ENCODE results near the gene MDC1. TPM values are rescaled to one million over a fixed set of nuclear protein-coding genes. Genes with fewer than 3 reads are reported as not detected.

Gene MDC1, protein sequence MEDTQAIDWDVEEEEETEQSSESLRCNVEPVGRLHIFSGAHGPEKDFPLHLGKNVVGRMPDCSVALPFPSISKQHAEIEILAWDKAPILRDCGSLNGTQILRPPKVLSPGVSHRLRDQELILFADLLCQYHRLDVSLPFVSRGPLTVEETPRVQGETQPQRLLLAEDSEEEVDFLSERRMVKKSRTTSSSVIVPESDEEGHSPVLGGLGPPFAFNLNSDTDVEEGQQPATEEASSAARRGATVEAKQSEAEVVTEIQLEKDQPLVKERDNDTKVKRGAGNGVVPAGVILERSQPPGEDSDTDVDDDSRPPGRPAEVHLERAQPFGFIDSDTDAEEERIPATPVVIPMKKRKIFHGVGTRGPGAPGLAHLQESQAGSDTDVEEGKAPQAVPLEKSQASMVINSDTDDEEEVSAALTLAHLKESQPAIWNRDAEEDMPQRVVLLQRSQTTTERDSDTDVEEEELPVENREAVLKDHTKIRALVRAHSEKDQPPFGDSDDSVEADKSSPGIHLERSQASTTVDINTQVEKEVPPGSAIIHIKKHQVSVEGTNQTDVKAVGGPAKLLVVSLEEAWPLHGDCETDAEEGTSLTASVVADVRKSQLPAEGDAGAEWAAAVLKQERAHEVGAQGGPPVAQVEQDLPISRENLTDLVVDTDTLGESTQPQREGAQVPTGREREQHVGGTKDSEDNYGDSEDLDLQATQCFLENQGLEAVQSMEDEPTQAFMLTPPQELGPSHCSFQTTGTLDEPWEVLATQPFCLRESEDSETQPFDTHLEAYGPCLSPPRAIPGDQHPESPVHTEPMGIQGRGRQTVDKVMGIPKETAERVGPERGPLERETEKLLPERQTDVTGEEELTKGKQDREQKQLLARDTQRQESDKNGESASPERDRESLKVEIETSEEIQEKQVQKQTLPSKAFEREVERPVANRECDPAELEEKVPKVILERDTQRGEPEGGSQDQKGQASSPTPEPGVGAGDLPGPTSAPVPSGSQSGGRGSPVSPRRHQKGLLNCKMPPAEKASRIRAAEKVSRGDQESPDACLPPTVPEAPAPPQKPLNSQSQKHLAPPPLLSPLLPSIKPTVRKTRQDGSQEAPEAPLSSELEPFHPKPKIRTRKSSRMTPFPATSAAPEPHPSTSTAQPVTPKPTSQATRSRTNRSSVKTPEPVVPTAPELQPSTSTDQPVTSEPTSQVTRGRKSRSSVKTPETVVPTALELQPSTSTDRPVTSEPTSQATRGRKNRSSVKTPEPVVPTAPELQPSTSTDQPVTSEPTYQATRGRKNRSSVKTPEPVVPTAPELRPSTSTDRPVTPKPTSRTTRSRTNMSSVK (N-terminal part only)
- 9.8 and 11.6 TPM in 2 replicates for total RNA-seq

DNA sequence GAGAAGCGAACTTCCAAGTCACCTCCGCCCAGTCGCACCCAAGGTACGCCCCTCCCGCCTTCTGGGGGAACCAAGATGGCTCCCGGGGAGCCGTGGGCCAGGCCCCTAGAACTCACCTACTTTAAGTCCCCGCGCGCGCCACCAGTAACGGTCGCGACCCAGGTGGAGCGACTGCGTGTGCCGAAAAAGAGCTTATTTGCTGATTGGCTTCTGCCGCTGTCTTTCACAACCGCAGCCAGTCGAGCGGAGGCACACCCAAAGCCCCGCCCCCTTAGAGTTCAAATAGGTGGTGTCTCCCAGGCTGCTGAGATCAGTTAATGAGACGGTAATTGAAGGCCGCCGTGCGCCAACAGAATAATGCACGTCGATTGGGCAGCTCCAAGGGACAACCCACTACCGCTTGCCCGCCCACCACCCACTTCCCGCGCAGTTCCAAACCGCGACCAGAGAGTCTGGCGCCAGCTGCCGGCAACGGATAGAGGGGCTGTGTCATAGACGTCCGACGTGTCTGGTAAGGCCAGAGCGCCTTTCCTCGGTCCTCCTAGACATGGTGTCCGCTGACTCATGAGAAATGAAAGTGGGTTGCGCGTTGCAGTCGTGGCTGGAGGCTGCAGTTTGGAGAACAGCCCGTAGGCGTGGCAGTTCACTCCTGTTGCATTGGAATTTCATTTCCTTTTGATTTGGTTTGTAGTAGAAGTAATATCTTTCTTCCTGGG, at the start of gene MDC1:
MDC1 (minus strand) TSS at position 153 of the 716 bp plus-strand sequence. CDS start 2,106 bp downstream, outside the sequence.

DNA sequence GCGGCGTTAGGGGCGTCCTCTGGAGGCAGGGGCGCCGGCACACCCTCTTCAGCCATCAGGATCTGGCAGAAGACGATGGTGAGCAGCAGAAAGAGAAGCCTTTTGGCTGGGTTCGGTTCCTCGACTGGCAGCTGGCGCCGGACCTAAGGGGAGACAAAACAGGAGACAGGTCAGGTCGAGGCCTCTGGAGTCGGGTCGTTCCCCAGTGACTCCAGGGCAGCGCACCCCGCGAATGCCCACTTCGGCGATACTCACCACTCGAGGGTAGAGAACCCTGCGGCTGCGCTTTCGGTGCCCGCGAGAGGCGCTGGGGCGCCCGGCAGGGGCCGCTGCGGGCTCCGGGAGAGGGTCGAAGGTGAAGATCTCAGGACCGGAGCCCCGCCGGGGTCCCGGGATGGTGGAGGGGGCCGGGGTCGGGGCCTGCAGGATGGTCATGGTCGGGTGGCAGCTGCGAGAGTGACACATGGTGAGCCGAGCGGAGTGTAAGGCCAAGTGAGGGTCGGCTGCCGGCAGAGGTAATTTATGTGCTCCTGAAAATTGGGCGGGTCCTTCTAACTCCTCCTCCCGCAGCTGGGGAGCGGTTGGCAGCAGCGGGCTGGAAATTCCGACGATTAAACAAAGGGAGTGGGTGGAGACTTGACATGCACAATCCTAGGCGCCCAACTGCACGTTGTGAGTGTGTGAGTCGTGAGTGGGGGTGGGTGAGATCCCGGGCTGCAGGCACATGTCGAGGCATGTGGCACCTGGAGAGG, 27.1 kb upstream of the MDC1 start, which contains the start of gene IER3:
IER3 (minus strand) TSS at position 494 of the 752 bp plus-strand sequence; CDS start at position 465, 29 bp downstream.

DNA sequence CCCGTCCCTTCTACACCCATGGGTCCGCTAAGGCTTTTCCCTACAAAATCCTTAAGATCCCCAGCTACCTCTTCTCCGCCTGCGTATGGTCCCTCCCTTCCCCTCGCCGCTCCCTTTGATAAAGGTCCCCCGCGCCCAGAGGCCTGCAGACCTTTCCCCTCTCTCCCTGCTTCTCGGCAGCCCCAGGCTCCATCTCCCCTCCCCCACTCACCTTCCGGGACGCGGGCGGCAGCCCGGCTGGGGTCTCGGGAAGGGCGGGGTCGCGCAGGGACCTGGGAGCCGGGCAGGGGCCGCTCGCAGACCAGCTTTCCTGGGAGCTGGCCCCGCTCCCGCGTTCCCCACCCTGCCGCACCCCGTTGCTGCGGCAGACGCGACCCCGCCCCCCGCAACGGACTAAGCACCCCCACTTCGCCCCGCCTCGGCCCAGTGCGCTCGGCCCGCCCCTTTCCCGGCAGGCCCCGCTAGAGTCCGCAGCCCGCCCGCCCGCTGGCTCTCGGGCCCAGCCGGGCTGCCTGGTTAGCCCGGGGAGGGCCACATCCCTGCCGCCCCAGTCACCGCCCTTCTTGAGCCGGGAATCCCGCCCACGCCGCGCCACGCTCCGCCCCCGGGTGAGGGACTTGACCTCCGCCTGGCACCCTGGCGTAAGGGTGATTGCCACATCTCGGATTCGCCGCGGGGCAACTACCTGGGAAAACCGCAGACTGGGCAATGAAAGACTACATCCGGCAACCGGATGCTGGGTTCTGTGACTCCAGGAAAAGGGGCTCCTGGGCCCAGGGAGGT, 25.4 kb upstream of the MDC1 start, which contains the start of gene FLOT1:
FLOT1 (minus strand) TSS at position 372 of the 783 bp plus-strand sequence. CDS start 498 bp downstream, outside the sequence.

DNA sequence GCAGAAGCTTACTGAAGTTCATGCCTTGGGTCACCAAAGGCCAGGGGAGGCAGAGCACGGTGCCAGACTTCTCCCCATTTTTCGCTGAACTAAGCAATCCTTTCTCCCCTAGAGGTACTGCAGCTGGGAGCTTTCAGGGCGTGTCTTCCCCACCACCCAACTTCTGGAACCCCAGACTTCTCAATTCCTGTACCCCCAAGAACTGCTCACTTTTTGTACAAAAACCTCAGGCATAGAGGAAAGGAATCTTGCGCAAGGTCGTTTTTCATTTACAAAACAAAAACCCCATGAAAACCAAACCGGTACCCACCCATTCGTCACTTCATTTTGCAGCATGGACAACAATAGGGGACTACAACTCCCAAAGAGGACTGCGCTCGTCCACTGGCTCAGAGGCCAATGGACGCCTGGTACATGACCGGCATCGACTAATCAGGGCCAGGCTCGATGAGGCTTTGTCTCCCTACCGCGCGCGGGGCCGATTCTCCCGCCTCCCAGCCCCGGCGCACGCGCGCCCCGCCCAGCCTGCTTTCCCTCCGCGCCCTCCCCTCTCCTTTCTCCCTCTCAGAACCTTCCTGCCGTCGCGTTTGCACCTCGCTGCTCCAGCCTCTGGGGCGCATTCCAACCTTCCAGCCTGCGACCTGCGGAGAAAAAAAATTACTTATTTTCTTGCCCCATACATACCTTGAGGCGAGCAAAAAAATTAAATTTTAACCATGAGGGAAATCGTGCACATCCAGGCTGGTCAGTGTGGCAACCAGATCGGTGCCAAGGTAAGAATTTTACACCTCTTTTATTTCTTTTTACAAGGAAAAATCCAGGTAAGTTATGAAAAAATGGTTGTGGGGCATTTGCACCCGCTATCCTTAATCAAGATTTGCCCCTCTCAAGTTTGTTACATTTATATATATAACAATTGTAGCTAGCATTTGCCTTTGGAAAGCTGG, 3.0 kb upstream of the MDC1 start, which contains the start of gene TUBB:
TUBB (plus strand) TSS at position 562 of the 947 bp plus-strand sequence; CDS start at position 717, 155 bp downstream.

DNA sequence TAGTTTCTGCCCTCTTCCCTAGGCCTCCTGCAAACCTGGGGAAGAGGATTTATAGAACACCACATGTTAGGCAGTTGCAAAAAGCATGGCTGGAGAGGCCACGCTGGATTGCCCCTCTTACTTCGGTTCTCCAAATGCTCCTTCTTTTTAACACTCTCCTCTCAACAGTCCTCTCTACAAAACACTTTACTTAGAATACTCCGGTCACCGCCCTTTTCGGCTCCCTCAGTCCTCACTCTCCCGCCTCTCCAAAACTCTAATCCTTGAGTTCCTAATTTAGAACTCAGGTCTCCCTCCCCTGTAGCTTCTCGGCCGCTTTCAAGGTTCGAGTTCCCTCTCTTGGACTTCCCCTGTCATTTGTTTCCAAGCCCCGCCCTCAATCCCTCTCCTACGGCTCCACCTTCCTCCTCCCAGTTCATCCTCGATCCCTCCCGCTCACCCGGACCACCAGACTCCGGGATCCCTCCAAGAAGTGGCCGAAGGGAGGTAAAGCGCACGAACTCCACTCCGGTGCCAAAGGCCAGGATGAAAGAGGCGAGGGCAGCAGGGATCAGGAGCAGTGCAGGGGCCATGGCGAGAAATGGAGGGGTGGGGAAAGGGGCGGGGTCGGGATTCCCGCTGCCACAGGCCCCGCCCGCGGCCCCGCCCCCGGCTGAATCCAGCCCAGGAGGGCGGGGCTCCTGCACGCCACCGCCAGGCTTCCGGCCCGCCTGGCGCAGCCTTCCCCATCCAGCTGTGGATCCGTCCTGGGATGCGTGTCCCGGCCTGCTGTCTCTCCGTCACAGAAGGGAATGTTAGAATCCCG, 26.5 kb downstream of the MDC1 start, which contains the start of gene NRM:
NRM (minus strand) TSS at position 582 of the 805 bp plus-strand sequence; CDS start at position 572, 10 bp downstream.

DNA sequence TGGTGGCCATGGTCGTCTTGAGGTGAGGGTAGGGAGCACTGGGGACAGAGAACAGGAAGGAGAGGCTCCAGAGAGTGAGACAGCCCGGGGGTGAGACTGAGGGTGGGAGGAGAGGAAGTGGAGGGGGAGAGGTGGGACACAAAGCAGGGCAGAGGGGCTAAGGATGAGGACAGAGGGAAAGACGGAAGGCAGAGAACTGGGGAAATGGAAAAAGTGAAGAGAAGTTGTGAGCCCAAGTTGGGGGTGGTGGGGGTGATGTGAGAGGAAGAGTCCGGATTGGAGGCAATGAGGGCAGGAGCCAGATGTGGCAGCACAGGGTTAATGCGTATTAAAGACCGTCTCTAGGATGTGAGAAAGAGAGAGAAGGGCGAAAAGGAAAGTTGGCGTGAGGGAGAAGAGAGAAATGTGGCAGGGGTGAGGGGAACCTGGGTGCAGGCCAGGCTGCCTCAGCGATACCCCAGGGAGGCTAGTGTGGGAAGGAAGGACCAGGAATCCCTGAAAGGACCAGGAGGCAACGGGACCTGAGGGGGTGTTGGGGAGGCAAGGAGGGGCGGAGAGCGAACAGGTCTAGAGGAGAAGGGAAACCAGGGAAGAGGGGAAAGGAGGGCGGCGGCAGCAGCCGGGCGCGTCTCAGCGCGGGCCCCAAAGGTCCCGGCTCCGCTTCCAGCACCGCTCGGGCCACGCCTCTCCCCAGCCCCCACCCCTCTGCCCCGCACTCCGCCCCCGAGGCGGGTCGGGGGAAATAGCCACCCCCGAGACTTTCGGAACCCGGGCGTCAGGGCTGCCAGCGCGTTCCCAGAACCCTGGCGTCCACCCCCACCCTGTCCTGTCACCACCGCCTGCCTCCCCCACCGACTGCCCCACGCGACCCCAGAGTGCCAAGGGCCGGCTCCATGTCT, 30.8 kb downstream of the MDC1 start, which contains the start of gene PPP1R18:
PPP1R18 (minus strand) TSS at position 637 of the 899 bp plus-strand sequence; CDS start at position 10, 627 bp downstream.

DNA sequence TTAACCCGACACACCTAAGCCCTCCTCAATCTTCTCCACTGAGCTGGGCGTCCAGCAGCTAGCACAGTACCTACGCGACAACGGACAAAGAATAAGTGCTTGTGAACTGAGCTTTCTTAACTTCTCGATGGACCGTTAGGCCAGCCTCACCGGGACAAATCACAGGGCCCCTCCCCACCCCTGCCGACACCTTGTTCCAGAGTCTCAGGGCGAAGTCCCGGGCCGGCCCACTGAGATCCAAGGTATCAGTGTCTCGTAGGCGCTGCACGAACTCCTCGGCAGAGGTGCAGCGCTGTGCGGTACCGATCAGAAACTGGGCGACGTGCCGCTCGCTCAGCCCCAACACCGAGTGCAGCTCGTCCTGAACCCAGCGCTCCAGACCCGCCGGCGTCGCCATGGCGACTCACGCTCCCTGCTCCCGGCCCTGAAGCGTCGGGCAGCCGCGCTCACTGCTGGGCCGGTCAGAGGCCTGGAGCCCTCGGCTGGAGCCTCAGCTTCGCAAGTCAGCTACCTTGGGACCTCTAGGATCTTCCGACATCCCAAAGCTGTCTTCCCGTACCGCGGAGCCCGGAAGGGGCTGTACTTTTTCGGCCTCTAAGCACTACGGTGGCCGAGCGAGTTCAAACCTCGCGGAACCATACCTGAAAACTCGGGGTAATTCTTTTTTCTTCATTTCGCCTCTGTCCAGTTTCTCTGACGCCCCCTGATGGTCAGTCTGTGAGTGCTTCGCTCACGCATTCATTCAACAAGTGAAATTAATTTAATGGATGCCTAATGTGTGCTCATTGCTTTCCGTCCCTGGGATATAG, 44.4 kb downstream of the MDC1 start, which contains the start of gene DHX16:
DHX16 (minus strand) TSS at position 562 of the 809 bp plus-strand sequence; CDS start at position 397, 165 bp downstream.

Other genes with a start within 250 kb of the MDC1 start
- gene HLA-E, start 227.8 kb downstream of the MDC1 start, total RNA-seq = 92.2 and 93.1 TPM in 2 replicates
- 28.7 and 42.5 TPM in 2 replicates for gene GNL1, start 160.8 kb downstream of the MDC1 start, total RNA-seq
- 11.6 and 12.9 TPM in 2 replicates for gene PRR3, start 160.0 kb downstream of the MDC1 start, total RNA-seq
- gene ABCF1, start 145.8 kb downstream of the MDC1 start, total RNA-seq = 31.1 and 34.2 TPM in 2 replicates
- 19.8 and 24.0 TPM in 2 replicates for gene PPP1R10, start 100.0 kb downstream of the MDC1 start, total RNA-seq
- gene MRPS18B, start 99.4 kb downstream of the MDC1 start, total RNA-seq = 65.1 and 70.5 TPM in 2 replicates
- gene ATAT1, start 90.4 kb downstream of the MDC1 start, total RNA-seq = 4.5 and 6.4 TPM in 2 replicates
- 6.8 and 8.7 TPM in 2 replicates for gene C6orf136, start 70.1 kb downstream of the MDC1 start, total RNA-seq
- 25.1 and 29.6 TPM in 2 replicates for gene DHX16, start 44.3 kb downstream of the MDC1 start, total RNA-seq
- 58.6 and 62.5 TPM in 2 replicates for gene PPP1R18, start 30.6 kb downstream of the MDC1 start, total RNA-seq
- 21.0 and 24.1 TPM in 2 replicates for gene NRM, start 26.3 kb downstream of the MDC1 start, total RNA-seq
- 2,052 and 2,194 TPM in 2 replicates for gene TUBB, start 3.1 kb upstream of the MDC1 start, total RNA-seq
- gene FLOT1, start 25.4 kb upstream of the MDC1 start, total RNA-seq = 178 and 180 TPM in 2 replicates
- gene IER3, start 27.3 kb upstream of the MDC1 start, total RNA-seq = 56.9 and 75.8 TPM in 2 replicates
- gene DDR1, start 167.2 kb upstream of the MDC1 start, total RNA-seq = 12.3 and 13.1 TPM in 2 replicates
- 9.4 and 10.9 TPM in 2 replicates for gene GTF2H4, start 190.9 kb upstream of the MDC1 start, total RNA-seq
- gene VARS2, start 197.0 kb upstream of the MDC1 start, total RNA-seq = 23.0 and 25.9 TPM in 2 replicates
- gene SFTA2, start 214.9 kb upstream of the MDC1 start, total RNA-seq = not detected in 2 replicates
- not detected in 2 replicates for gene MUCL3, start 223.7 kb upstream of the MDC1 start, total RNA-seq